HPDE6-E6E7 (cell line): ENCODE measurements around the gene BRD3.

Source experiments
- DNase-seq: peaks from one replicate; pipeline ENCODE4 v3.0.0; 2011; ENCODE audit warnings: missing footprints; ENCODE audit errors: extremely low spot score

Gene BRD3

GRCh38 chr9:134039386-134040175, 28.2 kb downstream of the BRD3 start:
- DNase-seq = no peak

GRCh38 chr9:134037641-134038040, 30.2 kb downstream of the BRD3 start:
- no peak for DNase-seq

GRCh38 chr9:134036130-134036529, 31.7 kb downstream of the BRD3 start:
- no peak for DNase-seq

- no peak for DNase-seq
These were observed 32.5 kb downstream of the BRD3 start for GRCh38 chr9:134035041-134036039.

- no peak for DNase-seq
These were observed 33.4 kb downstream of the BRD3 start for GRCh38 chr9:134034215-134035040.

- no peak for DNase-seq
These were observed 34.2 kb downstream of the BRD3 start for GRCh38 chr9:134033516-134034214.

GRCh38 chr9:134032456-134033222, 35.2 kb downstream of the BRD3 start:
- no peak for DNase-seq

GRCh38 chr9:134031783-134032182, 36.0 kb downstream of the BRD3 start:
- DNase-seq = no peak

- no peak for DNase-seq
These were observed 36.9 kb downstream of the BRD3 start for GRCh38 chr9:134030821-134031470.

GRCh38 chr9:134029248-134030226, 38.3 kb downstream of the BRD3 start:
- DNase-seq = no peak

- no peak for DNase-seq
These were observed 39.1 kb downstream of the BRD3 start for GRCh38 chr9:134028575-134029247.

- DNase-seq = no peak
These were observed 39.8 kb downstream of the BRD3 start for GRCh38 chr9:134028076-134028475.

GRCh38 chr9:134027561-134027960, 40.3 kb downstream of the BRD3 start:
- no peak for DNase-seq

GRCh38 chr9:134026981-134027380, 40.8 kb downstream of the BRD3 start:
- DNase-seq = no peak

GRCh38 chr9:134026581-134026980, 41.2 kb downstream of the BRD3 start:
- DNase-seq = no peak

- peak; percentile 16 for DNase-seq
These were observed 42.0 kb downstream of the BRD3 start for GRCh38 chr9:134025606-134026541.
